NCI-H2029 treated with DMSO at 0.1 percent for 48 hours (cell line): ENCODE results near the gene PIK3CD.
"Not testable (repeated sequence)": the region's sequence is repeated elsewhere in the genome, so short reads cannot be mapped to it uniquely, and the experiment has no call there.

Experiments used
- DNase-seq: peaks from one replicate; lab custom pipeline; 2025; lab: John Stamatoyannopoulos, UW

The PIK3CD gene

DNA sequence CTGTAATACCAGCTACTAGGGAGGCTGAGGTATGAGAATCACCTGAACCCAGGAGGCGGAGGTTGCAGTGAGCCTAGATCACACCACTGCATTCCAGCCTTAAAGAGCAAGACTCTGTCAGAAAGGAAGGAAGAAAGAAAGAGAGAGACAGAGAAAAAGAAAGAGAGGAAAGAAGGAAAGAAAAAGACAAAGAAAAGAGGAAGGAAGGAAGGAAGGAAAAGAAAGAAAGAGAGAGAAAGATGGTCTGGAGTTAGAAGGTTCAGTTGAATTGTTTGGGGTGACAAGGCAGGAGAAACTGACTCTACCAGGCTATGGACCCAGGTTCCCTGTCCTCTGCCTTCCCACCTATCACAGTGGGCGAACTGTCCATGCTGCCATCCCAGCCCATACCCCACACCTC lies 27.4 kb upstream of the PIK3CD start:
- no peak for DNase-seq

DNA sequence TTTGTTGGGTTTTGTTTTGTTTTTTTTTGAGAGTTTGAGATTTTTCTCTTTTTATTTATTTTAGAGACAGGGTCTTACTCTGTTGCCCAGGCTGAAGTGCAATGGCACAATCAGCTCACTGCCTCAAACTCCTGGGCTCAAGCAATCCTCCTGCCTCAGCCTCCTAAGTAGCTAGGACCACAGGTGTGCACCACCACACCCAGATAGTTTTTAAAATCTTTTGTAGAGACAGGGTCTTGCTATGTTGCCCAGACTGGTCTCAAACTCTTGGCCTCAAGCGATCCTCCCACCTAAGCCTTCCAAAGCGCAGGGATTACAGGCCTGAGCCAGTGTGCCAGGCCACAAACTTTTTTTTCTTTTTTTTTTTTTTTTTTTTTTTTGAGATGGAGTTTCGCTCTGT lies 26.5 kb upstream of the PIK3CD start:
- DNase-seq = not testable (repeated sequence)

DNA sequence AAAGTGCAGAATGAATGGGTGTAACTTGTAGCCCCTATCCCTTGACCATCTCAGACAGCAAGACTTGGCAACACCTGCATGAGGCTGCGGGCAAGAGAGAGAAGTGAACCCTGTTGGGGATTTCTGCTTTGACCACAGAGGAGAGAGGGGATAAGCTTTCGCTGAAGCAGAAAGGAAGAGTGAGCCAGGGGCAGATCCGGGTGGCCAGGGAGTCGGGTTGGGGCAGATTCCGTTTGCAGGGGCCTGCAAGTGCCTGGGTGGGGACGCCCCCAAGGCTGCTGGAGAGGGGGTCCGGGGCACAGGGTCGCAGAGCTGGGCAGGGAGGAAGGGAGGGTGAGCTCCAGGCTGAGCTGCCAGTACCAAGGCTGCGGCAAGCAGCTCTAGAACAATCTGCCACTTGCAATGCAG lies 25.3 kb upstream of the PIK3CD start:
- no peak for DNase-seq

DNA sequence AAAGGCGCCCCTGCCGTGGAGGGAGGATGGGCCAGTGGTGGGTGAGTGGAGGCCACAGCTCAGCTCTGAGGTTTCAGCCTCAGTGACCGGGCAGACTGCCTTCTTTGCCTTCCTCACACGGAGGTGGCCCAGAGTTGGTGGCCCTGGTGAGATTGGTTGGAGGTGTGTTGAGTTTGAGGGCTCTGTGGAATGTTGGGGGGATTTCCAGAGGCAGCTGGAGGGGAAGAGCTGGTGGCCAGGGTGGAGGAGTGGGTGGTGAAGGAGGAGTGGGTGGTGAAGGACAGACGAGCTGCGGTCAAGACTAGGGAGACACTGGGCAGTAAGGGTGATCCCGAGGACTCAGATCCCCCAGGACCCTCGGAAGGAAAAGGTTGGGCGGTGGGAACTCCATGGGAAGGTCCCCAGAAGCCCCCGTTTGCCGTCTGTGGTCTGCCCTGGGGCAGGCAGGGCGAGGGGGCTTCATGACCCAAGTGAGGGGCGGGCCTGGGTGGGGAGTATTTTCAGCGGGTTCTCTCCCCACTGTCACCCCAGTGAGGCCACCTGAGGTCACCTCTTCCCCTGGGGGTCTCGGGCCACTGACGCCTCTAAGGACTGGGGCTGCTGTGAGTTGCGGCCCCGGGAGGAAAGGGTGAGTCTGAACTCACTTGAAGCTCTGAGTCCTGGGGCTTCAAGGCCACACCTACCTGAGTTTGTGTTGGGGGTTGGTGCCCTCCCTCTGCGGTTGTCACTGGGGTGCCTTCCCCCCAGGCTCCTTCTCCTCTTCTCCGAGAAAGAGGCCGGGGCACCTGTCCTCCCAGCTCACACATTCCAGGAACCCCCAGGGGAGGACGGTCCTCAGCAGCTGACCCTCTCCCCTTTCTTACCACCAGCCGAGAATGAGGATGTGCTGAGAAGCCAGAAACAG lies 22.7 kb upstream of the PIK3CD start:
- DNase-seq = no peak

DNA sequence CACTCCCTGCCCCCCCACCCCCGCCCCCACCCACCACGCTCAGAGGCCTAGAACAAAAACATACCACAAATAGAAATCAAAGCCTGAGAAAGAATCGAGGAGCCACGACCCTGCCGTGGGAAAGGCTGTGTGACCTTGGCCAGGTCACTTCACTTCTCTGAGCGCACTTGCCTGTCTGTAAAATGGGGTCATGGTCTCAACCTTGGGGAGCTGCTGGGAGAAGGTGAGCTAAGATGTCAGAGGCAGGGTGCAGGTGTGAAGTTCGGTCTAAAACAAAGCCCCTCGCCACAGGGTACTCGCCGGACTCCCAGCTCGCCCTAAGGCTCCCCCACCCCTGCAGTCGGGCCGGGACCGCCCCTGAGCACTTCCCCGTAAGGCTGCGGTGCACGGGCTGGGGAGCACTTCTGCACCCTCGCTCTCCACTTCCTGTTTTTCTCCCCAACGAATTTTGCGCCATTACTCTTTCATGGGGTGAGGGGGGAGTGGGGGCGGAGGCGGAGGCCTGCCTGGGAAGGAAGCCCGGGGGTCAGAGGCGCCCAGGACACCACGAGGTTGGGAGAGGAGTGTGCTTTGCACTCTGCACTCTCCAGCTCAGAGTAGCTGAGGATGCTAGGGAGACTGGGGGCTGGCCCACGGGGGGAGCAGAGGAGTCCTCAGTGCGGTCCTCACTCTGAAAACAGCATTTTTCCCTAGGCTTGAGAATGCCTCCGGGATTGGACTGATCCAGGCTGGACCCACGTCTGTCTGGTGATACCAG lies 21.9 kb upstream of the PIK3CD start:
- no peak for DNase-seq

DNA sequence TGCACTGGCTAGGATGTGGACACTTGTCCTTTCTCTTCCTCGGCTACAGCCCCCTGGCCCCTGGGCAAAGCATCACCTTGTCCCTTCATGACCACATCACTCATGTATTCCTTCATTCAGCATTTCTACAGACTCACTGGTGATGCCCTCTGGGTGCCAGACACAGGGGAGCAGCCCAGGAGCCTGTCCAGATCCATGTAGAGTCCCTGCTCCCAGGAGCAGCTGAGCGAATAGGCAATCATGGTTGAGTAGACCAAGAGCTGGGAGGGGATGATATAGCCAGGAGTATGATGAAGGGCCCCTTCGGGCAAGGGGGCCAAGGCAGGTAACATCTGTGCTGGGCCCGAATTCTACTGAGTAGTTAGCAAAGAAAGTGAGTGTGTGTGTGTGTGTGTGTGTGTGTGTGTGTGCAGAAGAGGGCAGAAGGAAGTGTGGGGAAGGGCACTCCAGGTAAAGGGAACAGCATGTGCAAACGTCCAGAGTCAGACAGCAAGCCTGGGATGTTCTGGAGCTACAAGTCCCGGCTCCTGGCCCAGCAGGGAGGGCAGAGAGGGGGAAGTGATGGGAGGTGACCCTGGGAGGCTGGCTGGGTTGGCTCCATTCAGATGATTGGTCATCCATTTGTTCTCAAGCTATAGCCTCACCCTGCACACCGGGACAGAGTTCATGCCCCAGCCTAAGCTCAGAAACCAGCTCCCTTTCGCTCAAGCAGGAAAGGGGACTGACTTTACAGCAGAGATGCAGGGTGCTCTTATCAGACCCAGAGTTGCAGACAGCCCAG lies 21.0 kb upstream of the PIK3CD start:
- no peak for DNase-seq

DNA sequence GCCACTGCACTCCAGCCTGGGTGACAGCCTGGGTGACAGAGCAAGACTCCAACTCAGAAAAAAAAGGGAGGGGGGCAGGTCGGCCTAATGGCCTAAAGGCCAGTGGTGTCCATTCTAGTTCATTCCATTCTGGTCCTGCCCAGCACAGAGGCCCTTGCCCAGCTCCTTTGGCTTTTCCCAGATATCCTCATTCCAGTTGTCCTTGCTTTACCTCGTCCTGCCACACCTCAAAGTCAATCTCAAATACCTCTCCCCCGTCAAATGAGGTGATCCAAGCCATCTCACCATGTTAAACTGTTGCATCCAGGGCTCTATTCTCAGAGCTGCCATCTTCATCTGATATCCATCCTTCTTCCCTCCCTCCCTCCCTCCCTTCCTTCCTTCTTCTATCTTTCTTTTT lies 19.9 kb upstream of the PIK3CD start:
- no peak for DNase-seq

DNA sequence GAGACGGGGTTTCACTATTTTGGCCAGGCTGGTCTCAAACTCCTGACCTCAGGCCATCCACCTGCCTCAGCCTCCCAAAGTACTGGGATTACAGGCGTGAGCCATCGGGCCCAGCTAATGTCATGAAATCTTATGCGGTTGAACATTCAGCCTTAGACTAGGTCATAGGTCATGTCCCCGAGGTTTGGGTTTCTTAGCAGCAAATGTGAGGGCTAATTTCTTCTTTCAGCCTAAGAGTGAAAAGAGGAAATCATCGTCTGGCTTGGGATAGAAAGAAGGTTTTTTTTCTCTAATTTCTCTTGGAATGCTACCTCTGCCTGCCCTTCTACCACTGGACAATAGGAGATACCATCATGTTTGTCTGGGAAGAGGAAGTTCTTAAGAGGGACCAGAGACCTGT lies 18.0 kb upstream of the PIK3CD start:
- no peak for DNase-seq

DNA sequence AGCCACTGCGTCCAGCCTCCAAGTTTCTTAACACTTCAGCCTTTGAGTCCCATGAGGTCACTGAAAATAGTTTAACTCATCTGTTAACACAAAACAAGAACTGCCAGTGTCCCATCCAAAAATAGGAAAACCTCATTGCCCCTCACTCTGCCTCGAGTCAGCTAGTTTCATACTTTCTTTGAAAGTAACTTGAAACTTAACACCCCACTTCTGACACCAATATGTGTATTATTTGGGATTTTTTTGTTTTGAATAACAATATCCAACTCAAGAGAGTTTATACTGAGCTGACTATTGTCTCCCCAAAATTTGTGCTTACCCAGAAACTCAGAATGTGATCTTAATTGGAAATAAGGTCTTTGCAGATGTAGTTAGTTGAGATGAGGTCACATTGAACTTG lies 16.9 kb upstream of the PIK3CD start:
- DNase-seq = no peak

DNA sequence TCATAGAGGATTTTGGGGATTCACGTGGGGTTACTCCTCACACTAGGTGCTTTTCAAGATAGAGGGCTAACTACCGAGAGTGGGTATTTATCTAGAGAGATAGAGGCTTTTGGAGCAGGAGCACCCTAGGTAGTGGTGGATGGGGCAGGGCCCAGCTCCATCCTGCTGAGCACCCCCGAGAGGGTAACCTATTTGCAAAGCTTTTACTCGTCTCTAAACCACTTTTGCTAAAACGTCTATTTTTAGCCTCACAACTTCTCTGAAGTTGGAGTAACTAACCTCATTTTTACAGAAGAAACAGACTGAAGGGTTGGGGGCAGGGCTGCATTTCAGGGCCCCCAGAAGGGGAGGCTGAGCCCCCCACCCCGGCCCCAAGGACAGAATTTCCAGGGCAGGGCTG lies 12.3 kb upstream of the PIK3CD start:
- DNase-seq = no peak

DNA sequence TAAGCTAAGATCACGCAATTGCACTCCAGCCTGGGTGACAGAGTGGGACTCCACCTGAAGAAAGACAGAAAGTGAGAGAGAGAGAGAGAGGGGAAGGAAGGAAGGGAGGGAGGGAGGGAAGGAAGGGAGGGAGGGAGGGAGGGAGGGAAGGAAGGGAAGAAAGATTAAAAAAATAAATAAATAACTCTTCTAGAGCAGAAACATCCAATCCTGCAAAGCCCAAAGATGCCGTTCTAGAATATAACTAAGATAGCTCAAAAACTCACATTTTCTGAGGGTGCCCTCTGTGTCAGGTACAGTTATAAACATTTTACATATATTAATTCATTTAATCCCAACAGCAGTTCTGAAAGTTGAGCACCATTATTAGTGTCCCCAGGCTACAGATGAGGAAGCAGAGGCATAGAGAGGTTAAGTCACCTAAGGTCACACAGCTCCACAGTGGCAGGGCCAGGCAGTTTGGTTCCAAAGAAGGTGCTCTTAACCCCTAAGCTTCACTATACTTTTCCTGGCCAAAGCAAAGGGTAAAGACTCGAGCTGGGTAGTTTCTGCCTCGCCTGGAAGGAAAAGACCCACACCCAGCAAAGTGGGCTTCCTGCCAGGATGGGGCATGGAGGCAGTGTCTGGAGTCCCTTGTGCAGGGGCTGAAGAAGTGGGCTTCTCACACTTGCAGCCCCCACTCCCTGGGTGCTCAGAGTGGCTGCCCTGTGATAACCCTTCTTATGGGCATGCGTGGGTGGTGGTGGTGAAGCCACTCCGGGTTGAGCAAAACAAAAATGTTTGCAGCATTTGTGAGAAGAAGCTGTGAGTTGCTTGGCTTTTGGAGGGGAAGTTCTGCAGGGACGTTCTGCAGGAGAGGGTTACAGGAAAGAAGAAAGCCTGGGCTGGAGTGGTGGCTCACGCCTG lies 7.9 kb upstream of the PIK3CD start:
- DNase-seq = no peak

DNA sequence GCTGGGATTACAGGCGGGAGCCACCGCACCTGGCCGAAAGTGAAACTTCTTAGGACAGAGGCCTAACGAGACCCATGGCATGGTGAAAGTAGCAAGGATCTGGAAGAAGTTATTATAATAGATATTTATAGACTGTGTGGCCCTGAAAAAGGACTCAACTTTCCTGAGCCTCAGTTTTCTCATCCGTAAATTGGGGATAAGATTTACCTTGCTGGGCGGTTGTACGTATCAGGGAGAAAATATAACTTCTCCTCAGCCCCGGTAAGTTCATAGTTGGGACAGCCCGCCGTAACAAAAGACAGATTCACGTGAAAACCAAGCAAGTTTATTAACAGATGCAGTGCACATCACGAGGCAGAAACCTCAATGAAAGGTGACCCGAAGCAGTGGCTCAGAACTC lies 5.5 kb upstream of the PIK3CD start:
- DNase-seq = no peak

DNA sequence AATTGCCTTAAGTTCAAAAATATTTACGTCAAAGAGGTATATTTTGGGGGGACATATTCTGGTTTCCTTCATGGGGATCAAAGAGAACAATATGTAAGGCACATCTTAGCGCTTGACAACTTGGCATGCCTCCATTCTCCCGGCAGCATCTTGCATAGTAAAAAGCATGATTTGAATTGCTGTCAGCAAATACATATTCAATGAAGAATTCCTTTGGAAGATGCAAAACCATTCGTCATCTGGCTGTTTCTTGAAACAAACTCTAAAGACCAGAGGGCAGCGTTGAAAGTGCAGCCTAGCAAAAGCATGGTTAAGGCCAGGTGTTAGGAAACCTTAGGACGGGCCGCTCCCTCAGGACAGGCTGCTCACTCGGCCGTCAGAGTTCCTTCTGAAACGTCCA lies 3.4 kb upstream of the PIK3CD start:
- DNase-seq = no peak

DNA sequence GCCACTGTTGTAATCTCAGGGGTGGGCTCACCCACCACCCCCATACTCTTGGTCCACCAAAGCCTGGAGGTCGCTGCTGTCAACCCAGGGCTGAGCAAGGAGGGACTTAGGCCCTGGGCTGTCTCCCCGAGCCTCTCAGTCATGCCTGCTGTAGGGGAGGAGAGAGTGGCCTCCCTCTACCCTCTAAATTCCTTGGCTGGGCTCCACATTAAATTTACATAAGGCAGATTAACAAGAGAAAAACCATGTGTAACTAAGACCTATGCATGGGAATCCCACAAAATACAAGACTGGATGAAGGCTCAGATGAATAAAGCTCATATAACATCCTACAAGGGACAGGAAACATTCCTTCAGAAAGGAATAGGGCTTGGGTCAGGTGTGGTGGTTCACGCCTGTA lies 1.8 kb upstream of the PIK3CD start:
- no peak for DNase-seq

DNA sequence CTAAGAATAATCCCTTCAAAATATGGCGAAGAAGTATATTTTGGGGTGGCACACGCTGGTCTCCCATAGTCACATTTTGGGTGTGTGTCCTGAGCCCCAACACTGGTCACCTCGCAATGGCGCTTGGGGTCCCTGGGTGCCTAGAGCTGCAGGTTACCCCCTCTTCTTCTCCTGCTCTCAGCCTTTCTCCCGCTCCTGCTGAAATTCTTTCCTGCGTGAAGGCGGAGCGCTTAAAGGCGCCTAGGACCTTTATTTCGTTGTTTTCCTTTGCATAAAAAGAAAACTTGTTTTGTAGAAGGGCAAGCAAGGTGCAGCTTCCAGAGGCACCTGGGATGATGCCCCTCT lies 339 bp upstream of the PIK3CD start:
- no peak for DNase-seq

DNA sequence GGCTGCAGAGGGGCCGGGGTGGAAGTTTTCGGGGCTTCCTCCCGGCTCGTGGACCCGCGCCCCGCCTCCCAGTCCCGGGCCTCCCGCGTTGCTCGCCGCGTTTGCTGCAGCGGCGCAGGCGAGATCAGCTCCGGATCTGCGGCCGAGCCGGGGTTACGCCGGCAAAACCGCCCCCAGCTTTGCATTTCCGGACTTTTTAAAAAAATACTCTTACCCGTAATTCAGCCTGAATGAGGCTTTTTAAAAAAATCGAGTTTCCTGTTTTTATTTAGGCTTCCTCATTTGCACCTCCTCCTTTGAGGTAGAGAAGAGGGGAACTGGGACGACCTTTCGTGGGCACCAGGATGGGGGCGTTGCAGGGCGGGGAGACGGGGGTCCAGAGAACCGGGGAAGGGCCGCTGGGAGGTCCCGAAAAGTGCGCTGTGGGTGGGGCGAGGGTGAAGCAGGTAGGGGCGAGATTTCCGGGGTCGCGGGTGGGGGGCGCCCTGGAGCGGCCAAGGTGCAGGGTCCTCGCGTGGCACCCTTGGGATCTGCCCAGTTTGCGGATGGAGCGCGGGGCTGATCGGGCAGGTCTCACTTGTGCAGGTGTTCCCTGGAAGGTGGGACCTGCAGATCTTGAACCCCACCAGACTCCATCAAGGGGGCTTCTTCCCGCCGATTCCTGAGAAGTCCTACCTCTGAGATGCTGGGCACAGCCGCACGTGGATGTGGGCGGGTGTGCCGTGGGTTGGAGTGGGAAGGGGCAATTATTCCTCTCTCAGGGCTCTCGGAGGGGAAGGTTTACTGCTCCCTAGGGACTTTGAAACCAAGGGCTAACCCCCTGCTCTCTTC lies 1.1 kb downstream of the PIK3CD start:
- no peak for DNase-seq

DNA sequence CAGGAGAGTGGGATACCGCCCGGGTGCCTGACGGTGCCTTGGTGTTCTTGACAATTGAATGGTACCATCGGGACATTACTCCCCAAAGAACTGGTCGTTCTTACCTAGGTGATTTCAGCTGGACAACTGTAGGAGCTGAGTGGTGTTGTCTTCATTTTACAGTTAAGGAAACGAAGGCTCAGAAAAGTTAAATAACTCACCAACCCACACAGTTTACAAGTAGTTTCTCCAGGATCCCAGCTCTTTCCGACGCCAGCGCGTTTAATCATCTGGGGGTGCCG lies 1.6 kb downstream of the PIK3CD start:
- no peak for DNase-seq

DNA sequence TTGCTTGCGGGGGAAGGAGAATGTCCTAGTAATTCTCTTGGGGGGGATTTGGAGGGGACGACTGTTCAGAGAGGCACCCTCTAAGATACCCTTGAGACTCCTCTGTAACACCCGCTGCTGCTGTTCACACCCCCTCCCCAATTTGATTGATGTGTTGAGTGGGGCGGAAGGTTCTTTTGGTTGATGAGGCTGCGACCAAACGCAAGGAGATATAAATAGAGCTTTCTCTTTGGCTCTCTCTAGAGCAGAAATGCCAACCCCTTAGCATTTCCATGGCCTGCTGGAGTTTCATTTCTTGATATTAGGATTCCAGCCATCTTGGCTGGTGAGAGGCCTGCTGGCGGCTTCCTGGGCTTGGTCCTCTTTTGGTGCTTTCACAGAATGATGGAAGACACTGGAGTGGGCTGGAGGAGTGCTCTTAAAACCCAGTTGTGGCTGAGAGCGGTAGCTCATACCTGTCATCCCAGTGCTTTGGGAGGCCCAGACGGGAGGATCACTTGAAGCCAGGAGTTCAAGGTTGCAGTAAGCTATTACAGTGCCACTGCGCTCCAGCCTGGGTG lies 2.0 kb downstream of the PIK3CD start:
- no peak for DNase-seq

DNA sequence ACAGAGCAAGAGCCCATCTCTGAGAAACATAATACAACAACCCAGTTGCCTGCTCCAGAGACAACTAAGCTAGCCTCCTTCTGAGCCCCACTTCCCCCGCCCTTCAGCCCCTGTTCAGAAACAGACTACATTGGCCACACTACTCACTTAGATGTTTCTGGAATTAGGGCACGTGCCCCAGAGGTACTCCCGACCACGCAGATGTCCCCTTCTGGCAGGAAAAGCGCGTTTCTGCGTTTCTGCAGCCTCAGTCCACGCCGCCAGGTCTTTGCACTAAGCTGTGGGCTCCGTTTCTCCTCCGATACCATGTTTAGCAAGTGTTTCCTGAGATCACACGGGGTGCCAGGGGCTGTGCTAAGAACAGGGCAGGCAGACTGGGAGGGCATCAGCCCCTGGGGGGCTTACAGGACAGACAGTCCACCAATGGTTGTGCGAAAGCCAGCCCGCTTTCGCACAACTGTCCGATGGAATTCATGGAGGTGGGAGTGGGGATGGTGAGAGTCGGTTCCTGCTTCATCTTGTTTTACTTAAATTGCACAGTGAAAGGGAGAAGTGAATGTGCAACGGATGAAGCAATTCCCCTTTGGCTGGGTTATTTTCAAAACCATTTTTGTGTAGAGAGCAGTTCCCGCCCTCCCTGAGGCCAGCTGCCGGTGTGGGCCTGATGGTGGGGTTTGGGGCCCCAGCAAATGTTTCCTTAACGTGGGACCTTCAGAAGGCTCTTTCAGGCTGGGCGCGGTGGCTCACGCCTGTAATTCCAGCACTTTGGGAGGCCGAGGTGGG lies 2.7 kb downstream of the PIK3CD start:
- no peak for DNase-seq
